CD14-positive monocyte (primary cell): ENCODE data around the gene EPB41L4B. TPM values are rescaled to one million over a fixed set of nuclear protein-coding genes. Genes with fewer than 3 reads are reported as not detected.
A peak's percentile ranks its signal among the peaks of the same experiment; 100 is the strongest.

Source experiments
- DNase-seq, 3 donors: peaks; one replicate each; pipeline ENCODE4 v3.0.0-alpha.2; 2011 to 2022
- H2AFZ ChIP-seq: 2 replicates; pipeline ENCODE4 v1.6.0; 2012; ENCODE audit warnings: mild to moderate bottlenecking, low read depth, low read length, inconsistent platforms; ENCODE audit not compliant: insufficient read depth, poor library complexity, severe bottlenecking
- H3K27ac ChIP-seq, 2 donors: 1 replicate in 1 of 2; 2 replicates in 1 of 2; pipeline ENCODE4 v1.5.1; 2012 to 2013; ENCODE audit warnings: low read length in 2 of 2, control low read depth in 1 of 2, inconsistent platforms in 1 of 2, low read depth in 1 of 2, mild to moderate bottlenecking in 1 of 2
- H3K27me3 ChIP-seq, 2 donors: one replicate each; pipeline versions ENCODE4 v1.6.0 to v1.6.1; 2011 to 2013; ENCODE audit warnings: low read length in 2 of 2; ENCODE audit not compliant: control insufficient read depth in 2 of 2, insufficient read depth in 2 of 2
- H3K36me3 ChIP-seq, 2 donors: replicated peaks in 1 of 2; 1 replicate in 1 of 2; 2 replicates in 1 of 2; pipeline versions ENCODE4 v1.5.1 to v1.6.1; 2012 to 2013; ENCODE audit warnings: low read length in 2 of 2, control low read depth in 1 of 2, inconsistent platforms in 1 of 2, mild to moderate bottlenecking in 1 of 2; ENCODE audit not compliant: insufficient read depth in 2 of 2, control insufficient read depth in 1 of 2
- H3K4me1 ChIP-seq, 2 donors: 1 replicate in 1 of 2; 2 replicates in 1 of 2; pipeline versions ENCODE4 v1.5.1 to v1.6.1; 2012 to 2013; ENCODE audit warnings: low read length in 2 of 2, control low read depth in 1 of 2, inconsistent platforms in 1 of 2, mild to moderate bottlenecking in 1 of 2, moderate library complexity in 1 of 2; ENCODE audit not compliant: insufficient read depth in 2 of 2, control insufficient read depth in 1 of 2
- H3K4me2 ChIP-seq: replicated peaks from 2 replicates; pipeline ENCODE3; 2012; ENCODE audit warnings: low read length, moderate library complexity, mild to moderate bottlenecking; ENCODE audit not compliant: poor library complexity, severe bottlenecking; ENCODE audit errors: extremely low read depth
- H3K4me3 ChIP-seq, 3 experiments: fragments of 200-600 bp in 1 of 3; sonication (generic) in 1 of 3; replicated peaks in 1 of 3; 1 replicate in 2 of 3; 2 replicates in 1 of 3; pipeline ENCODE4 v1.5.1; 2011 to 2013; ENCODE audit warnings: low read length in 3 of 3, mild to moderate bottlenecking in 3 of 3, control low read depth in 2 of 3, low read depth in 2 of 3, inconsistent platforms in 1 of 3, moderate library complexity in 1 of 3
- H3K79me2 ChIP-seq: 2 replicates; pipeline ENCODE4 v1.6.0; 2012; ENCODE audit warnings: mild to moderate bottlenecking, control low read depth, inconsistent platforms, low read length, moderate library complexity; ENCODE audit not compliant: insufficient read depth
- H3K9ac ChIP-seq: 2 replicates; pipeline ENCODE4 v1.6.0; 2017; ENCODE audit warnings: low read length, mild to moderate bottlenecking; ENCODE audit not compliant: insufficient read depth, poor library complexity, severe bottlenecking
- H3K9me3 ChIP-seq, 2 donors: replicated peaks in 1 of 2; 1 replicate in 1 of 2; 2 replicates in 1 of 2; pipeline versions ENCODE4 v1.5.1 to v1.6.1; 2012 to 2013; ENCODE audit warnings: low read length in 2 of 2, control low read depth in 1 of 2; ENCODE audit not compliant: control insufficient read depth in 1 of 2, insufficient read depth in 1 of 2
- H4K20me1 ChIP-seq: 2 replicates; pipeline ENCODE4 v1.6.0; 2012; ENCODE audit warnings: mild to moderate bottlenecking, low read length, control low read depth, moderate library complexity; ENCODE audit not compliant: insufficient read depth
- H3K27ac Mint-ChIP-seq, 7 donors: one replicate each; pipeline ENCODE4 v1.8.0; 2020; ENCODE audit warnings: mild to moderate bottlenecking in 7 of 7, mixed read lengths in 7 of 7, moderate library complexity in 6 of 7, inconsistent platforms in 2 of 7
- H3K27me3 Mint-ChIP-seq, 3 donors: one replicate each; pipeline ENCODE4 v1.8.0; 2021 to 2022; ENCODE audit warnings: low read depth in 3 of 3, mild to moderate bottlenecking in 3 of 3, mixed read lengths in 3 of 3, moderate library complexity in 3 of 3, inconsistent platforms in 1 of 3
- H3K36me3 Mint-ChIP-seq, 2 donors: one replicate each; pipeline ENCODE4 v1.8.0; 2020; ENCODE audit warnings: mixed read lengths in 2 of 2, inconsistent platforms in 1 of 2, mild to moderate bottlenecking in 1 of 2
- H3K4me1 Mint-ChIP-seq: one replicate; pipeline ENCODE4 v1.8.0; 2020; ENCODE audit warnings: mild to moderate bottlenecking, mixed read lengths
- H3K4me3 Mint-ChIP-seq, 2 donors: one replicate each; pipeline ENCODE4 v1.8.0; 2020; ENCODE audit warnings: mild to moderate bottlenecking in 2 of 2, mixed read lengths in 2 of 2, moderate library complexity in 1 of 2
- H3K9me3 Mint-ChIP-seq, 7 donors: one replicate each; pipeline ENCODE4 v1.8.0; 2020 to 2022; ENCODE audit warnings: mixed read lengths in 7 of 7, mild to moderate bottlenecking in 6 of 7, moderate library complexity in 6 of 7, inconsistent platforms in 2 of 7
- CTCF ChIP-seq: fragments of 200-600 bp; IDR thresholded peaks from one replicate; pipeline ENCODE4 v1.8.0; 2022; ENCODE audit warnings: antibody characterized with exemption, mild to moderate bottlenecking
- WGBS: methylation state at CpG from one replicate; pipeline ENCODE4 v1.1.5; 2013; ENCODE audit warnings: missing lambda C conversion rate; ENCODE audit not compliant: insufficient coverage; 5-methylcytosine and 5-hydroxymethylcytosine counted together
- intact Hi-C, 2 donors: fragments of 100-400 bp; cut with micrococcal nuclease; formaldehyde crosslinking; loops; one replicate each; pipeline versions ENCODE4 v1.15.0 to v1.15.1; 2023
- polyA plus RNA-seq, 3 donors: library from polyadenylated mRNA; depleted of rRNA in 1 of 3; unstranded in 2 of 3; stranded (reverse) in 1 of 3; fragments of 300-500 nt in 2 of 3; fragments of >200 nt in 1 of 3; fragmentation: Illumina TruSeq in 2 of 3; gene quantifications; 1 replicate in 2 of 3; 2 replicates in 1 of 3; pipeline ENCODE4 v1.2.3, GENCODE V29; 2012 to 2021

The EPB41L4B gene
- polyA plus RNA-seq, 3 donors, result not detected

GRCh38 chr9:109143881-109144562 lies 176.8 kb downstream of the EPB41L4B start:
- no peaks in the 10 kb centered on the region for H4K20me1 ChIP-seq
- peak; percentile 5 to 25 (median 18) for DNase-seq

GRCh38 chr9:109141375-109141774 lies 179.5 kb downstream of the EPB41L4B start:
- no peak overlapping the region for H3K4me3 Mint-ChIP-seq
- H3K27me3 ChIP-seq, result peaks cover 0 to 6% of the 10 kb centered on the region in 2 donors

More at GRCh38 chr9:109143881-109144562, 176.8 kb downstream of the EPB41L4B start:
- H3K4me3 ChIP-seq, result no peak overlapping the region
- H2AFZ ChIP-seq, result no peak overlapping the region
- H3K79me2 ChIP-seq, result no peaks in the 10 kb centered on the region
- no peaks in the 10 kb centered on the region for H3K9me3 Mint-ChIP-seq
- H3K4me3 Mint-ChIP-seq, result no peak overlapping the region
- peaks cover 0 to 4% of the 10 kb centered on the region in 2 donors for H3K4me1 ChIP-seq
- no peak overlapping the region for H3K9ac ChIP-seq
- no peak overlapping the region for H3K27ac Mint-ChIP-seq
- peaks cover 6 to 14% (median 13%) of the 10 kb centered on the region in 3 donors for H3K27me3 Mint-ChIP-seq
- no peaks in the 10 kb centered on the region for H3K9me3 ChIP-seq
- no peaks in the 10 kb centered on the region for H3K36me3 Mint-ChIP-seq
- intact Hi-C loops, result no loop called here
- no peak overlapping the region for H3K27ac ChIP-seq
- H3K36me3 ChIP-seq, result no peaks in the 10 kb centered on the region
- peaks cover 4% of the 10 kb centered on the region for H3K4me1 Mint-ChIP-seq
- WGBS, result 50% methylated on average over 2 of the region's 5 CpGs
- peaks cover 0 to 6% of the 10 kb centered on the region in 2 donors for H3K27me3 ChIP-seq
- peak; percentile 32 for TF ChIP-seq CTCF
- H3K4me2 ChIP-seq, result no peak overlapping the region

More at GRCh38 chr9:109141375-109141774, 179.5 kb downstream of the EPB41L4B start:
- no peak overlapping the region for H3K4me3 ChIP-seq
- no peak overlapping the region for H2AFZ ChIP-seq
- no peaks in the 10 kb centered on the region for H3K36me3 ChIP-seq
- WGBS, result 95% methylated on average over 3 of the region's 5 CpGs
- no peaks in the 10 kb centered on the region for H3K79me2 ChIP-seq
- no peak overlapping the region for H3K4me2 ChIP-seq
- H4K20me1 ChIP-seq, result no peaks in the 10 kb centered on the region
- H3K27me3 Mint-ChIP-seq, result peaks cover 6 to 18% (median 13%) of the 10 kb centered on the region in 3 donors
- no peak overlapping the region for H3K27ac Mint-ChIP-seq
- H3K9me3 Mint-ChIP-seq, result no peaks in the 10 kb centered on the region
- no peaks in the 10 kb centered on the region for H3K36me3 Mint-ChIP-seq
- no peak overlapping the region for H3K9ac ChIP-seq
- DNase-seq, result no peak
- TF ChIP-seq CTCF, result no peak
- H3K4me1 ChIP-seq, result peaks cover 0 to 4% of the 10 kb centered on the region in 2 donors
- intact Hi-C loops, result no loop called here
- H3K4me1 Mint-ChIP-seq, result peaks cover 4% of the 10 kb centered on the region
- no peak overlapping the region for H3K27ac ChIP-seq
- H3K9me3 ChIP-seq, result no peaks in the 10 kb centered on the region
